GM12875 (cell line): ENCODE measurements around the gene SMIM32.

Experiments used
- H3K4me3 ChIP-seq: one replicate; pipeline ENCODE4 v1.5.1; 2011; ENCODE audit warnings: low read depth, low read length, control low read depth
- CTCF ChIP-seq: IDR thresholded peaks from 2 replicates; pipeline ENCODE4 v1.5.1; 2011; ENCODE audit warnings: low read depth, mild to moderate bottlenecking, control low read depth, inconsistent platforms, low read length, moderate library complexity, borderline replicate concordance; ENCODE audit not compliant: insufficient read depth

Gene SMIM32

GRCh38 chr5:136143312-136143711 is 49.6 kb downstream of the SMIM32 start:
- no peak for TF ChIP-seq CTCF
- H3K4me3 ChIP-seq = no peak overlapping the region

GRCh38 chr5:136141561-136141960 is 51.4 kb downstream of the SMIM32 start:
- no peak for TF ChIP-seq CTCF
- no peak overlapping the region for H3K4me3 ChIP-seq
